Kasumi-1 (cell line): ENCODE results near the gene EVX2.

Experiments used
- DNase-seq, 2 experiments: peaks; one replicate each; lab custom pipeline; 2025; lab: John Stamatoyannopoulos, UW

The EVX2 gene

GRCh38 chr2:176082824-176083751 is 674 bp downstream of the EVX2 start:
- no peak for DNase-seq

- DNase-seq = no peak
These were observed 1.3 kb downstream of the EVX2 start for GRCh38 chr2:176082525-176082823.

GRCh38 chr2:176081837-176082524 is 1.8 kb downstream of the EVX2 start:
- no peak for DNase-seq

GRCh38 chr2:176081376-176081836 is 2.4 kb downstream of the EVX2 start:
- DNase-seq = no peak

- DNase-seq = no peak
These were observed 3.0 kb downstream of the EVX2 start for GRCh38 chr2:176080540-176081375.

GRCh38 chr2:176079831-176080539 is 3.8 kb downstream of the EVX2 start:
- no peak for DNase-seq

- DNase-seq = no peak
These were observed 4.4 kb downstream of the EVX2 start for GRCh38 chr2:176079285-176079830.

GRCh38 chr2:176078541-176079284 is 5.0 kb downstream of the EVX2 start:
- no peak for DNase-seq

- DNase-seq = no peak
These were observed 7.0 kb downstream of the EVX2 start for GRCh38 chr2:176076796-176077195.

GRCh38 chr2:176076063-176076462 is 7.7 kb downstream of the EVX2 start:
- DNase-seq = no peak

- no peak for DNase-seq
These were observed 8.3 kb downstream of the EVX2 start for GRCh38 chr2:176075481-176075880.

- no peak for DNase-seq
These were observed 8.8 kb downstream of the EVX2 start for GRCh38 chr2:176074919-176075425.

GRCh38 chr2:176072951-176073904 is 10.5 kb downstream of the EVX2 start:
- no peak for DNase-seq

- no peak for DNase-seq
These were observed 11.5 kb downstream of the EVX2 start for GRCh38 chr2:176072292-176072669.

- DNase-seq = no peak
These were observed 12.2 kb downstream of the EVX2 start for GRCh38 chr2:176071330-176072291.

- no peak for DNase-seq
These were observed 15.3 kb downstream of the EVX2 start for GRCh38 chr2:176068419-176068832.

- DNase-seq = no peak
These were observed 16.0 kb downstream of the EVX2 start for GRCh38 chr2:176067589-176068418.
